SK-N-MC (cell line): ENCODE results near the gene ESR2.

Source experiments
- DNase-seq: peaks from one replicate; pipeline ENCODE4 v3.0.0-alpha.2; 2011; ENCODE audit warnings: low read depth, low spot score
- H3K27ac ChIP-seq: fragments of 200-600 bp; sonication (generic); 2 replicates; pipeline ENCODE4 v1.5.1; 2016; ENCODE audit warnings: mixed run types
- H3K36me3 ChIP-seq: fragments of 200-600 bp; sonication (generic); 2 replicates; pipeline ENCODE4 v1.6.1; 2017; ENCODE audit warnings: antibody characterized with exemption, low read length, mixed read lengths; ENCODE audit not compliant: insufficient read depth
- H3K4me3 ChIP-seq: fragments of 200-600 bp; sonication (generic); 2 replicates; pipeline ENCODE4 v1.5.1; 2016
- H3K9ac ChIP-seq: fragments of 200-600 bp; sonication (generic); 2 replicates; pipeline ENCODE4 v1.8.0; 2017; ENCODE audit warnings: mixed run types, mixed read lengths; ENCODE audit not compliant: insufficient read length
- H3K9me3 ChIP-seq: fragments of 200-600 bp; sonication (generic); 2 replicates; pipeline ENCODE4 v1.6.1; 2017; ENCODE audit warnings: low read depth, mild to moderate bottlenecking, antibody characterized with exemption, low read length, moderate library complexity, mixed read lengths
- EZH2 ChIP-seq: fragments of 200-600 bp; sonication (generic); IDR thresholded peaks from one replicate; pipeline ENCODE4 v1.6.1; 2017; ENCODE audit warnings: antibody characterized with exemption
- FOXP2 ChIP-seq: optimal IDR thresholded peaks from 2 replicates; pipeline ENCODE3; 2011; ENCODE audit warnings: mild to moderate bottlenecking, moderate library complexity; ENCODE audit not compliant: insufficient read depth; ENCODE audit errors: extremely low read length, control extremely low read depth
- POLR2AphosphoS5 ChIP-seq: IDR thresholded peaks from 2 replicates; pipeline ENCODE4 v1.6.1; 2012; ENCODE audit warnings: mild to moderate bottlenecking, low read depth, low read length, borderline replicate concordance

ESR2 gene

DNA sequence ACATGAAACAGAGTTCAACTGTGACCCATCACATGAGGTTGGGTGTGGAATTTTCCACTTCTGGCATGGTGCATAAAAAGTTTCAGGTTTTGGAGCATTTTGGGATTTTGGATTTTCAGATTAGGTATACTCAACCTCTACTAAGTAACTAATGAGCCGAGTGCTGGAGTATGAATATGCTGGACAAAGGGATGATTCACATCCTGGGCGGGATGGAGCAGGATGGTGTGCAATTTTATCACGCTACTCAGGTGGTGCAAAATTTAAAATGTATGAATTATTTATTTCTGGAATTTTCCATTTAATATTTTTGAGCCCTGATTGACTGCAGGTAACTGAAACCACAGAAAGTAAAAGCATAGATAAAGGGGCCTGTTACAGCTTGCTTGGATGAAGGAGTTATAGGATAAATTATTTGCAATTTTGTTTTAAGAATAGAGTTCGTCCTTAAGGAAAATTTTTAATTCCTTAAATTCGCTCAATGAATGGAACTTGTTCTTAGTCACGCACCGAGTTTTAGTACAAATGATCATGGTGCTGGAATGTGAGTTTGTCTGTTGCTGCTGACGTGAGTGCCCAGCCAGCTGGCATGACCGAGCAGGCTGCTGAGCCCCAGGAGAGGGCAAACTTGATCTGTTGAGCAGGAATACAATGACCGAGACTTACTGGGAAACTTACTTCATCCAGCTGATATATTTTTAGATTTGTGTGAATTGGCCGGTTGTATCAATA, 176.3 kb downstream of the ESR2 start:
- Histone ChIP-seq H3K27ac (no peak overlapping the region), H3K9me3 (no peaks in the 10 kb centered on the region), H3K9ac (no peak overlapping the region), H3K36me3 (peaks cover 25% of the 10 kb centered on the region), H3K4me3 (no peak overlapping the region)
- no peak for DNase-seq
- no peak for TF ChIP-seq FOXP2
- no peak for TF ChIP-seq EZH2
- TF ChIP-seq POLR2AphosphoS5, result no peak

DNA sequence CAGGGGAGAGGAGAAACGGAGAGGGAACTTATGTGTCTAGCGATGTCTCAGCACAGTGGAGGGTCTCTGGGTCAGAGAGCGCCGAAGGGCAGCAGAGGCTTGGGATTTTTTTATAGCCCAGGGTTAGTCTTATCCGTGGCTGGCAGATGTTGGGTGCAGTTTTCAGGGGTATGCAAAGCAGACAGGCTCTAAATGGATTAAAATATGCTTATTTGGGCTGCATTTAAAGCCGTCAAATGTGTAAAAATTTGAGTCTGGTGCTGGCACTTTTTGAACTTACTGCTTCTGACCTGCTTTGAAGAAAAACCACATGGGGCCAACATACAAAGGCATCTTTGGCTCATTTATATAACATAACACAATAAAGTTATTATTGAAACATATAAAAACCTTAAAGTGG, 178.8 kb downstream of the ESR2 start:
- TF ChIP-seq FOXP2 (no peak), EZH2 (no peak), POLR2AphosphoS5 (no peak)
- Histone ChIP-seq H3K27ac (no peak overlapping the region), H3K36me3 (peaks cover 13% of the 10 kb centered on the region), H3K9ac (no peak overlapping the region), H3K4me3 (no peak overlapping the region), H3K9me3 (no peaks in the 10 kb centered on the region)
- no peak for DNase-seq

- no peak overlapping the region for H3K9ac ChIP-seq
- no peaks in the 10 kb centered on the region for H3K9me3 ChIP-seq
- no peak overlapping the region for H3K4me3 ChIP-seq
- H3K27ac ChIP-seq, result no peak overlapping the region
- TF ChIP-seq POLR2AphosphoS5 (no peak), EZH2 (no peak), FOXP2 (no peak)
- H3K36me3 ChIP-seq, result peaks cover 13% of the 10 kb centered on the region
- no peak for DNase-seq
Measured at GRCh38 chr14:64114796-64115195, 179.4 kb downstream of the ESR2 start.

GRCh38 chr14:64114166-64114565, 180.0 kb downstream of the ESR2 start:
- Histone ChIP-seq H3K4me3 (no peak overlapping the region), H3K9ac (no peak overlapping the region), H3K36me3 (peaks cover 10% of the 10 kb centered on the region; the same call in 1 of the 2 replicates), H3K27ac (no peak overlapping the region), H3K9me3 (no peaks in the 10 kb centered on the region)
- no peak for TF ChIP-seq EZH2
- no peak for TF ChIP-seq FOXP2
- TF ChIP-seq POLR2AphosphoS5, result no peak
- DNase-seq, result no peak

DNA sequence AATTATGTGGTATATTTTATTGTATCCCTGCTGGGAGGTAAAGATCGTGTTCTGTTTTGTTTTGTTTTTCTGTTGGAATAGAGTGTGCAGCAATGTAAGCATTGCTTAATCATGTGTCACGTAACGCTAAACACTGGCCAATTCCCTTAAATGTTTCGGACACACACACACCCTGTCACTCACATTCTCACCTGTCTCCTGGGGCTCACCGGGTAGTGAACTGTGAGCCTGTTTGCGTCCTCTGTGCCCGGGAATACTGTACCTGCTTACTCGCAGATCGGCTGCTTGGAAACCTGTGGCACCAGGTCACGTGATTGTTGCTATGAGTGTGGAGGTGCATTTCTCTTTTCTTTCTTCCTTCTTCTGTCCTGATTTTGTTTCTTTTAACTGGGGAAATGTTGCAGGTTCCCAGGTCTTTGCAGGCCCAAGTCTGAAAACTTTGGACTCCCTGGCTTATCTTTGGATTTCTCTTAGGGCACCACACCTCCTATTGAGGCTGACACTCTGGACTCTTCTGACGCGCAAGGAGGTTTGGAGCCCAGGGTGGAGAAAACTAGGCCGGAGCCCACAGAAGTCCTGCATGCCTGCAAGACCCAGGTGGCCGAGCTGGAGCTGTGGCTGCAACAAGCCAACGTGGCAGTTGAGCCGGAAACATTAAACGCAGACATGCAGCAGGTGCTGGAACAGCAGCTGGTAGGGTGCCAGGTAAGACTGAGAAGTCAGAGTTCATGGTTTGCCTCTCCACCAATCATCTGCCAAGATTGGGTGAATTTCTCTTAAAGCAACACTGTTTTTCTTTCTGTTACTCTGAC, 181.1 kb downstream of the ESR2 start:
- H3K36me3 ChIP-seq, result peaks cover 13% of the 10 kb centered on the region; the same call in 1 of the 2 replicates
- H3K4me3 ChIP-seq, result no peak overlapping the region
- H3K9ac ChIP-seq, result no peak overlapping the region
- no peaks in the 10 kb centered on the region for H3K9me3 ChIP-seq
- no peak overlapping the region for H3K27ac ChIP-seq
- DNase-seq, result no peak
- TF ChIP-seq FOXP2, result no peak
- TF ChIP-seq POLR2AphosphoS5, result no peak
- no peak for TF ChIP-seq EZH2

GRCh38 chr14:64110802-64111201, 183.4 kb downstream of the ESR2 start:
- TF ChIP-seq POLR2AphosphoS5, result no peak
- no peak for TF ChIP-seq EZH2
- TF ChIP-seq FOXP2, result no peak
- Histone ChIP-seq H3K4me3 (no peak overlapping the region), H3K9ac (no peak overlapping the region), H3K9me3 (no peaks in the 10 kb centered on the region), H3K36me3 (peaks cover 18% of the 10 kb centered on the region), H3K27ac (no peak overlapping the region)
- no peak for DNase-seq

DNA sequence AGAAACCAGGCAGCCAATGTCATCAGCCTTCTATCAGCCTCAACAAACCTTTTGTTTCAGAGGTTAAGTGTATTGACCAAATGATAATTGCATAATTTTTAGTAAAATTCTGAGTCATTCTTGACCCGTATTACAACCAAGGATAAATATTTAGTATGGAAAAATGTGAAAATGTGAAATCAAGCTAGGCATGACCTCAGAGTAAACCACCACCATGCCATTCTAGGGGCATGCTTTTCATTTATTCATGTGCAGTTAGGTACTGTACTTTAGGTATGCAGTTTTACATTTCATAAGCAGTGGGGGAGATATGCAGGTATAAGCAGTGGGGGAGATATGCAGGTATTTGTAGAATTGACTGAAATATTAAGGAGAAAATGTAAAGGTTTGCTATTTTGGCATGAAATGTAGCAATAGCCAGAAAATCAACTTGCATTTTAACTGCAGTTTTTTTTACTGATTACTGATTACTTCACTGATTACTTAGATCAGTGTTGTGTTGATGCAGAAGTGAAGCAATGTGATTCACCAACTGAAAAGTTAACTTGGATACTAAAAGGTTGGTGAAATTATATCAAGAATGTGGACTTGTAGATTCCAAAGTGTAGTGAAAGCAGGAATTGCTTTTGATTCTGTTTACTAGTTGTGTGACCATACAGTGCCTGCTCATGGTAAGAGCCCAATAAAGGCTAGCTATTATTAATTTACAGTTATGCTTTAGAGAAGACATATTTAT, 184.2 kb downstream of the ESR2 start:
- TF ChIP-seq EZH2 (no peak), POLR2AphosphoS5 (no peak), FOXP2 (no peak)
- Histone ChIP-seq H3K4me3 (no peak overlapping the region), H3K9ac (no peak overlapping the region), H3K9me3 (no peaks in the 10 kb centered on the region), H3K36me3 (peaks cover 23% of the 10 kb centered on the region), H3K27ac (no peak overlapping the region)
- DNase-seq, result no peak

DNA sequence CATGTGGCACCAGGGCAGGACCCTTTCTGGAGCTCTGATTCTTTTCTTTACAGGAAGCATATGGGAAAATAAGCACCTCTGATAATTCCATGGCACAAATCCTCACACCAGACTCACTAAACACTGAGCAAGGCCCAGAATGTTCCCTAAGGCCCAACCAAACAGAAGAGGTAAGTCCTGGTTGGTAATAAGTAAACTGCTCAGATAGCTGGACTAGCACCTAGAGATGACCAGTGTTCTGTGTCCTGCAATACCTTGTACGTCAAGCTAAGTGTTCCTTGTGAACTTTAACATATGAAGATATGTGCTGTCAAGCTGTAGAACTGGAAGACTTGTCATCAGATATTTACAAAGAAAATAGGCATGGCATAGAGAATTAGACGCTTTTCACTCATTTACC, 186.7 kb downstream of the ESR2 start:
- no peak for TF ChIP-seq POLR2AphosphoS5
- no peak for TF ChIP-seq EZH2
- no peak for TF ChIP-seq FOXP2
- DNase-seq, result no peak
- H3K36me3 ChIP-seq, result peaks cover 29% of the 10 kb centered on the region

More for the DNA sequence above, 186.7 kb downstream of the ESR2 start:
- Histone ChIP-seq H3K27ac (no peak overlapping the region), H3K9me3 (no peaks in the 10 kb centered on the region), H3K9ac (no peak overlapping the region), H3K4me3 (no peak overlapping the region)
